CD4-positive, alpha-beta T cell treated with Interleukin-6 at 100 ng/mL for 8 hours (primary cell): Measurements from ENCODE around the gene COMMD3.
A peak's percentile ranks its signal among the peaks of the same experiment; 100 is the strongest.

ENCODE experiments used
- DNase-seq: peaks from one replicate; pipeline ENCODE4 v3.0.0-alpha.2; 2020; ENCODE audit warnings: mixed read lengths, low spot score

Gene COMMD3

DNA sequence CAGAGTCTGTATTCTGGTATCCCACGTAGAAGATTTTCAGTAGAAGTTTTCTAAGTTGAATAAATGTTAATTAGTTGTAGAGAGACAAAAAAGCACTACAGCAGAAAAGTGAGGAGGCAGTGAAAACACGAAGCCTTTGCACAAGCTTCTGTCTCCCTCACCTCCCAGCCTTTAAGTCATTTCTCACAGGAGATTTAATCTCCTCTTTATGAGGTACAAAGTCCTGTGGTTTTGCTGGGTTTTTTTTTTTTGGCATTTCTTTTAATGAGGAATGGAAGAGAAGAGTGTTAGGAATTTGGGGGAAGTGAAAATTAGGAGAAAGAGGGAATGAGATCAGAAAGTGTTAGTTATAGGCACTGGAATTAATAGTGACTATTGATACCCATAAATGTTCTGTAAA is 50.6 kb downstream of the COMMD3 start:
- DNase-seq, result no peak

GRCh38 chr10:22367471-22367870 is 51.3 kb downstream of the COMMD3 start:
- no peak for DNase-seq

DNA sequence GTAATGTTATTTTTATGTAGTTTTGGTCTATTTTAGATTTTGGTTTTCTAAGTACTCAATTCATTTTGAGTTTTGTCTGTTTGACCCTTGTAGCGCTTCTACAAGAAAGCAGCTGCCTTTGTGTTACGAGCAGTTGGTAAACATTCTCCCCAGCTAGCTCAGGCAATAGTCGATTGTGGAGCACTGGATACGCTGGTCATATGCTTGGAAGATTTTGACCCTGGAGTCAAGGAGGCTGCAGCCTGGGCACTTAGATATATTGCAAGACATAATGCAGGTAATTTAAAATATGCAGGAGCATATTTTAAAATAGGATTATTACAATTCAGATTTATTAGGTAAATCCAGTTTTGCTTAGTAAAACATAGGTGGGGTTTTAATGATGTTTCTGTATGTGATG is 52.2 kb downstream of the COMMD3 start:
- no peak for DNase-seq

GRCh38 chr10:22368981-22369380 is 52.8 kb downstream of the COMMD3 start:
- no peak for DNase-seq

DNA sequence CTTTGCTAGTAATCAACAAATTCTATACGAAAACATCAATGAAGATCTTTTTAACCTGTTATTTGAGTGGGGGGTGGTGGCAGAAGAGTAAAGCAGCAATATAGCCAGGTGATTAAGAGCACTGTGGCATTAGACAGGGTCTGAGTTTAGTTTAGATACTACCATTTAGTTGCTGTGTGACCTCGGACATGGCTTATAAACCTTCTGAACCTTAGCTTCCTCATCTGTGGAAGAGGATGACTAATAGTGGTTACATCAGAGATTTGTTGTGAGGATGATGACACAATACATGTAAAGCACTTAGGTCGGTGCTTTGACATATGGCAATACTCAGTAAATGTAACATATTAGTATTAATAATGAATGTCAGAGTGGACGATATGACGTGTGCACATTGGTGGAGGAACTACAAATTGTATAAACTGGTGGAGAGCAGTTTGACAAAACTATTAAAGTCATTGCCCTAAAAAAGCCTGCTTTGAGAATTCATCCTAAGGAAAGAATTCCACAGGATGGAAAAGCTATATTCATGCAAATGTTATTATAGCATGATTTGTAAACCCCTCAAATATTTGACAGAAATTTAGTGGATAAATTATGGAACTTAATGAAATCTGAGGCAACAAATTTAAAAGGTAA is 53.4 kb downstream of the COMMD3 start:
- DNase-seq, result peak; percentile 1
